AG09319 (cell line): Measurements from ENCODE around the gene RRAGD.

Experiments
- DNase-seq: peaks from one replicate; pipeline ENCODE4 v3.0.0-alpha.2; 2010; ENCODE audit warnings: low read depth; ENCODE audit errors: extremely low read depth
- CTCF ChIP-seq: IDR thresholded peaks from 2 replicates; pipeline ENCODE4 v1.5.1; 2011; ENCODE audit warnings: low read depth, mild to moderate bottlenecking, inconsistent platforms, low read length, moderate library complexity

The RRAGD gene

GRCh38 chr6:89360415-89360999 is 51.6 kb downstream of the RRAGD start:
- DNase-seq: no peak
- no peak for TF ChIP-seq CTCF

DNA sequence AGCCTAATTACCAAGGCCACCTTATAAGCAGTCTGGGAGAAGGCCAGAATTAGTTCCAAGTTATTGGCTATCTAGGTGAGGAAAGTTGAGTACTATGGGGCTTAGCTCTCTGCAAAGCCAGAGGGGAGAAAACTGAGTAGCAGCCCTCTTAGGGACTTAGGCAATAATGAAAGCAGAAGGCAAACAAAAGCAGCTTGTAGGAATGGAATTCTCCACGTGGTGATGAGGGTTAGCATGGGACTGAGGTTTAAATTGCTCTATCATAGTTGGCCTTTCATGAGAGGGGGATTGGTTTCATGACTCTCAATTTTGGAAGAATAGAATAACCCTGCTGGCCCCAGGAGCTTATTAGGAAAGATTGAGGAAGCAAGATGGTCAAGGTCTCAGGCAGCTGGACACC is 52.5 kb downstream of the RRAGD start:
- no peak for TF ChIP-seq CTCF
- DNase-seq: no peak

DNA sequence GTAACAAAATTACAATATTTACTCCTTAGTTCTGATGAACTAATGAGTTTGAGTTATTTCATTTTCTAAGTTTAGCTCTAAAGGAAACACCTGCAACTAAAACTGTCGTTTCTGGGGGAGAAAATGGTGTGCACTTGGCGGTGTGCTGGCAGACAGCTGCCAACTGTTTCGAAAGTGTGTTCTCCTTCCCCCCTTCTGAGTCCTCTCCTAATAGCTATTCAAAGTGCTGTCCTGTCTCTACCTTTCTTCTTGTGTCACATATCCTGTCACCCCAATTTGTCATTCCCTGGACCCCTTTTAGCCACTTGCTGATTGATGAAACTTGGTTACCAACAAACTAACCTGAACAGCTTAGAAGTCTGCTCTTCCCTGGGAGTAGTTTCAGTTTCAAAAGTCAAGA is 54.7 kb downstream of the RRAGD start:
- TF ChIP-seq CTCF: no peak
- DNase-seq: no peak

DNA sequence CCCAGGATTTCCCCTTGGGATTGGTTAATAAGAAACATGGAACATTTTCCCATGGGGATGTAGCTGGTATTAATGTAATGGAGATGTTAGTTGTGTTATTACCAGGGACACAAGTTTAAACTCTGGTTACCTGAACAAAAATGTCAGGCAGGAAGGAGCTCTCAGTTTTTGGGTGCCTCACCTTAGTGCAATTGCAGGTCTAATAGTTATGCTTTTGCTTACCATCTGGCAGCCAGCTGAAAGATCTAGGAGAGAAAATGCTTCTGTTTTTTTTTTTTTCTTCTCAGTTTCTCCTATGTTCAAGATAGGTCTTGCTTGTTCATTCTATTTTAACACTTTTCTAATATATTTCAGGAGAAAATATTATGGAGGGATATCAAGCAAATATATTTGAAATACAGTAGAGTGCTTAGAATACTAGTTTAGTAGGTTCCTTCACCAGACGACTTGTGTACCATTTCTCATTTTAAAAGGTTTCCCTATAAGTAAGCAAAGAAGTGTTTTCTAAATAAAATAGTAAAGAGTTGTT is 55.4 kb downstream of the RRAGD start:
- DNase-seq: no peak
- TF ChIP-seq CTCF: no peak

DNA sequence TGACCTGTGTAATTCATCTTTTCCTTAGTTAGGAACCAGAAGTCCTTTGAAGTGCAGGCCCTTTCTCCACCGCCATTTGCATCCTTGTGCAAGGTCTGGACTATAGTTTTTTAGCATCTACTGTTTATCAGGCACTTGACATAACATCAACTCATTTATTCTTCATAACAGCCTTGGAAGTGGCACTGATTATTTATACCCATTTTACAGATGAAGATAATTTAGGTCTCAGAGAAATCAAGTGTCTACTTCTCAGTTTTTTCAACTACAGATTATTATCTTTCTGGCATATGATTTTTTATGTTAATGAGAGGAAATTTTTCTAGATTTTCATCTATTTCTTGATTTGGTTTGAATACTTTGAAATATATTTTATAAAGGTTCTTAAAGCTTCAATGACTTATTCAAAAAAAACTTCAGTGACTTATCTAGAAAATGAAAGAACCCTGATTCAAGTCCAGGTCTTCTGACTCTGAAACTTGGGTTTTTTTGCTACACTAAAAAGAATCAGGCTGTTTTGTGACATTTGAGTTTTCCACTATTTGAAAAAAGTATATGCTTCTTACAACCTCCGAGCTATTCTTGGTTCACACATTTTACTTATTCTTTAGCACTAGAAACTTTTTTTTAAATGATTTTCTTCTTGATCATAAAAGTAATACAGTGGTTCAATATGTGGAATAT is 56.4 kb downstream of the RRAGD start:
- no peak for TF ChIP-seq CTCF
- no peak for DNase-seq

- no peak for DNase-seq
- TF ChIP-seq CTCF: no peak
Observed at GRCh38 chr6:89353702-89354392, 58.2 kb downstream of the RRAGD start.

DNA sequence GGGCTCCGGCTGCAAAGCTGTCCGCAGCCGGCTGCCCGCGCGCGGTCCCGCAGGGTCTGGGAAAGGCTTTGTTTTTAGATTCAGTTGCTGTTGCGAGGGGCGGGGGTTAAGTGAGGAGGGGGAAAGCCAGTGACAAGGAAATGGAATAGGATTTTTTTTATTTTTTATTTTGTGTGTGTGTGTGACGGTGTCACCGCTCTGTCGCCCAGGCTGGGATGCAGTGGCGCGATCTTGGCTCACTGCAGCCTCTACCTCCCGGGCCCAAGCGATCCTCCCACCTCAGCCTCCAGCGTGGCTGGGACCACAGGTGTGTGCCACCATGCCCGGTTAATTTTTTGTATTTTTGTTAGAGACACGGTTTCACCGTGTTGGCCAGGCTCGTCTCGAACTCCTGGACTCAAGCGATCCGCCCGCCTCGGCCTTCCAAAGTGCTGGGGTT is 58.9 kb downstream of the RRAGD start:
- no peak for TF ChIP-seq CTCF
- DNase-seq: no peak
